ENCODE measurements around the gene CLPTM1L. TPM values are rescaled to one million over a fixed set of nuclear protein-coding genes. Genes with fewer than 3 reads are reported as not detected.
"Not testable (repeated sequence)": the region's sequence is repeated elsewhere in the genome, so short reads cannot be mapped to it uniquely, and the experiment has no call there.

Gene CLPTM1L
- total RNA-seq, 1 donor from 2014 or later, result 84.8 TPM

DNA sequence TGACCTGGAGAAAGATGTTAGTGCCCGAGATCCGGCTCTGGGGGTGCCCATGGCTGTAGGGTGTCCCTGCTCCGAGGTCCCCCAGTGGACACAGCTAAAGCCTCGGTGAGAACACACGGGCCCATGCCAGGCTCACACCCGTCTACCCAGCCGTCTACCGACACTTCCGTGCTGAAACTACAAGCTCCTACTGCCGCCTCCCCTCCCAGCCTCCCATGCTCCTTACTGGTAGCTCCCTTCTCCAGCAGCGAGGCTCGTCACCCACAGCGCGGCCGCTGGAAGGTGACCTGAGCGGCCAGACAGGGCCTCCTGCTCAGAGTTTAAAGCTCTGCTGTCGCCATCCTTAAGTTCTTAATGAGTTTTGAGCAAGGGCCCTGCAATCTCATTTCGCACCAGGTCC lies 33.2 kb upstream of the CLPTM1L start:
- Mint-ChIP-seq H3K4me1 (ENCODE audit: unreplicated experiment) (peaks cover 4% of the 10 kb centered on the region), H3K9me3 (no peaks in the 10 kb centered on the region), H3K27ac (no peak overlapping the region), H3K36me3 (no peaks in the 10 kb centered on the region), H3K27me3 (peaks cover 68% of the 10 kb centered on the region), H3K4me3 (no peak overlapping the region)
- DNase-seq (ENCODE audit: extremely low spot score, unreplicated experiment), result no peak
- TF ChIP-seq CTCF (conservative IDR thresholded peaks at IDR 0.05), result no peak

DNA sequence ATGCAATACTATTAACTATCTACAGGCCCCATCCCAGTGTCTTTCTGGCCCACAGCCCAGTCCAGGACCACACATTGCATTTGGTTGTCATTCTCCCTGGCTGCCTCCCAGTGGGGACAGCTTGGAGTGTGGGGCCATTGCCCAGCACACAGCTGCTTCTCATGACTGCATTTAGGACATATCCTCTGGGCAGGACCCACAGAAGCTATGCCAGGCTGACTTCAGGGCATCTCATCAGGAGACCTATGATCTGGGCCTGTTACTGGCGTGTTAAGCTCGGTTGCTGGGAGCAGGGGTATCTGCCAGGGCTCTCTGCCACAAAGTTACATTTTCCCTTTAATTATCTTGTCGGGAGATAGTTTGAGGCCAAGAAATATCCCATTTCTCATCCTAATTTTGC lies 32.1 kb upstream of the CLPTM1L start:
- Mint-ChIP-seq H3K27me3 (peaks cover 75% of the 10 kb centered on the region), H3K9me3 (no peaks in the 10 kb centered on the region), H3K4me1 (ENCODE audit: unreplicated experiment) (peaks cover 4% of the 10 kb centered on the region), H3K36me3 (no peaks in the 10 kb centered on the region), H3K27ac (no peak overlapping the region), H3K4me3 (no peak overlapping the region)
- no peak for TF ChIP-seq CTCF (conservative IDR thresholded peaks at IDR 0.05)
- no peak for DNase-seq (ENCODE audit: extremely low spot score, unreplicated experiment)

GRCh38 chr5:1375871-1376810 lies 31.2 kb upstream of the CLPTM1L start:
- H3K4me1 Mint-ChIP-seq (ENCODE audit: unreplicated experiment), result no peaks in the 10 kb centered on the region
- no peak overlapping the region for H3K4me3 Mint-ChIP-seq
- no peak overlapping the region for H3K27ac Mint-ChIP-seq
- DNase-seq (ENCODE audit: extremely low spot score, unreplicated experiment), result no peak
- H3K36me3 Mint-ChIP-seq, result no peaks in the 10 kb centered on the region
- peaks cover 74% of the 10 kb centered on the region for H3K27me3 Mint-ChIP-seq
- no peak for TF ChIP-seq CTCF (conservative IDR thresholded peaks at IDR 0.05)
- no peaks in the 10 kb centered on the region for H3K9me3 Mint-ChIP-seq

- DNase-seq (ENCODE audit: extremely low spot score, unreplicated experiment), result no peak
- H3K9me3 Mint-ChIP-seq, result no peaks in the 10 kb centered on the region
- no peak overlapping the region for H3K4me3 Mint-ChIP-seq
- no peaks in the 10 kb centered on the region for H3K4me1 Mint-ChIP-seq (ENCODE audit: unreplicated experiment)
- TF ChIP-seq CTCF (conservative IDR thresholded peaks at IDR 0.05), result no peak
- H3K36me3 Mint-ChIP-seq, result no peaks in the 10 kb centered on the region
- no peak overlapping the region for H3K27ac Mint-ChIP-seq
- H3K27me3 Mint-ChIP-seq, result peaks cover 72% of the 10 kb centered on the region
Measured at GRCh38 chr5:1374679-1375055, 29.8 kb upstream of the CLPTM1L start.

- H3K9me3 Mint-ChIP-seq, result no peaks in the 10 kb centered on the region
- no peak for DNase-seq (ENCODE audit: extremely low spot score, unreplicated experiment)
- H3K4me3 Mint-ChIP-seq, result no peak overlapping the region
- H3K27me3 Mint-ChIP-seq, result peaks cover 73% of the 10 kb centered on the region
- H3K4me1 Mint-ChIP-seq (ENCODE audit: unreplicated experiment), result no peaks in the 10 kb centered on the region
- H3K27ac Mint-ChIP-seq, result no peak overlapping the region
- no peak for TF ChIP-seq CTCF (conservative IDR thresholded peaks at IDR 0.05)
- H3K36me3 Mint-ChIP-seq, result no peaks in the 10 kb centered on the region
Measured at GRCh38 chr5:1374030-1374678, 29.3 kb upstream of the CLPTM1L start.

GRCh38 chr5:1371972-1372342 lies 27.1 kb upstream of the CLPTM1L start:
- not testable (repeated sequence) for H3K4me1 Mint-ChIP-seq (ENCODE audit: unreplicated experiment); H3K27ac Mint-ChIP-seq; DNase-seq (ENCODE audit: extremely low spot score, unreplicated experiment); H3K36me3 Mint-ChIP-seq; H3K9me3 Mint-ChIP-seq; H3K4me3 Mint-ChIP-seq
- H3K27me3 Mint-ChIP-seq, result peaks cover 80% of the 10 kb centered on the region

All from type B pancreatic cell (in vitro differentiated cells).